ENCODE data around the gene ITGBL1. TPM values are rescaled to one million over a fixed set of nuclear protein-coding genes. Genes with fewer than 3 reads are reported as not detected.

ITGBL1 gene
- total RNA-seq, 1 experiment from 2014 or later: 9.4 TPM

- Histone ChIP-seq H3K27me3 (no peaks in the 10 kb centered on the region), H3K36me3 (no peaks in the 10 kb centered on the region), H3K9me3 (no peaks in the 10 kb centered on the region), H3K4me3 (no peak overlapping the region)
- DNase-seq: no peak
These were observed 259.5 kb downstream of the ITGBL1 start for GRCh38 chr13:101712026-101712348.

DNA sequence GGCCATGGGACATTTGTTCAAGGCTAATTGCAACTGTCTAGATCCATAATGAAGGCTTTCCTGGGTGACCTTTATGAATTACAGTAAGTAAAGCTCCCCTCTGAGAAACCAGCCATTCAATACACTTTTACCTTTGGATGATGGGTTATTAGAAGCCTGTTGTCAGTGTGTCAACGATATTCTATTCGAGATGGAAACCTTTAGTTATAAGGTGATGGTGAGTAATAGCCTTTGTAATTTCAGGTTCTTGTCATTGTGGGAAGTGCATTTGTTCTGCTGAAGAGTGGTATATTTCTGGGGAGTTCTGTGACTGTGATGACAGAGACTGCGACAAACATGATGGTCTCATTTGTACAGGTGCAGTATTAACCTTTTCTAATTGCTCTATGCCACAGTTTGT lies 261.7 kb downstream of the ITGBL1 start:
- Histone ChIP-seq H3K9me3 (no peaks in the 10 kb centered on the region), H3K27me3 (no peaks in the 10 kb centered on the region), H3K4me3 (no peak overlapping the region), H3K36me3 (no peaks in the 10 kb centered on the region)
- no peak for DNase-seq

- DNase-seq: no peak
- H3K9me3 ChIP-seq: no peaks in the 10 kb centered on the region
- H3K27me3 ChIP-seq: no peaks in the 10 kb centered on the region
- H3K4me3 ChIP-seq: no peak overlapping the region
- no peaks in the 10 kb centered on the region for H3K36me3 ChIP-seq
These were observed 264.9 kb downstream of the ITGBL1 start for GRCh38 chr13:101717353-101717752.

GRCh38 chr13:101718496-101718895 lies 266.0 kb downstream of the ITGBL1 start:
- H3K27me3 ChIP-seq: no peaks in the 10 kb centered on the region
- H3K4me3 ChIP-seq: no peak overlapping the region
- H3K9me3 ChIP-seq: no peaks in the 10 kb centered on the region
- no peak for DNase-seq
- no peaks in the 10 kb centered on the region for H3K36me3 ChIP-seq

DNA sequence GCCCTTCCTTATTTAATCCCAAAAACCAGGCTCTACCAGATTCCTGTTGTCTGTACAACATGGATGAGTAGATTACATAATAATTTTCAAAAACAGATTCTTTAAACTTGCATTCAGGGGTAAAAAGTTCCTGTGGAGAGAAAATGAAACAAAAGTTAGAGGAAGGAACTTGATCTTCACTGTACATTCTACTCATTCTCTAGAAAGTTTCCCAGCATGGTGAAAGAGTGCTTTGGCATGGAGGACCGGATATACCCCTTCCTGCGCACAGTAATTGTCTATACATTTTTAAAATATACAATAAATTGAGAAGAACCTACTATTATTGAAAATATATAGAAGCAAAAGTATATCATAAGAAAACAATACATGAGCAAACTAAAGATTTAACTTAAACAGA lies 274.2 kb downstream of the ITGBL1 start:
- no peak for DNase-seq
- H3K27me3 ChIP-seq: no peaks in the 10 kb centered on the region
- H3K9me3 ChIP-seq: no peaks in the 10 kb centered on the region
- H3K4me3 ChIP-seq: no peak overlapping the region
- no peaks in the 10 kb centered on the region for H3K36me3 ChIP-seq

GRCh38 chr13:101727118-101727517 lies 274.6 kb downstream of the ITGBL1 start:
- H3K9me3 ChIP-seq: no peaks in the 10 kb centered on the region
- no peak for DNase-seq
- H3K4me3 ChIP-seq: no peak overlapping the region
- no peaks in the 10 kb centered on the region for H3K27me3 ChIP-seq
- no peaks in the 10 kb centered on the region for H3K36me3 ChIP-seq

- Histone ChIP-seq H3K27me3 (no peaks in the 10 kb centered on the region), H3K36me3 (no peaks in the 10 kb centered on the region), H3K9me3 (no peaks in the 10 kb centered on the region), H3K4me3 (no peak overlapping the region)
- no peak for DNase-seq
These were observed 275.5 kb downstream of the ITGBL1 start for GRCh38 chr13:101728021-101728420.

DNA sequence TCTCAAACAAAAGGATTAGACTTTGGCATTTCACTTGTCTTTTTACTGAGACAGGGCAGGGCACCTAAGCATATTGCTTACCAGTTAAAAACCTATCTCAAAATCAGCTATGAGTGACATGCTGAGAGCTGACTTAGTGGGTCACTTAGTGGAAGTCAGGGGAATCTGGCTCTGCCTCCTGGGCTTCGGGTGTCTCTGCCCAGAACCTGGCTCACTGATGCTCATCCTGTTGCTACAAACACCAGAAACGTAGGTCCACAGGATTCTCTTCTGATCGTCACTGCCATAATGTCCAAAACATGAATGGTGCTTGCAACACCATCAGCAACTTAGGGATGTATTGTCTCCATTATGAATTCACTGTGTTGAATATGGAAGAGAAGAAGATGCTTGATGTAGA lies 276.1 kb downstream of the ITGBL1 start:
- Histone ChIP-seq H3K4me3 (no peak overlapping the region), H3K9me3 (no peaks in the 10 kb centered on the region), H3K36me3 (no peaks in the 10 kb centered on the region), H3K27me3 (no peaks in the 10 kb centered on the region)
- peak; percentile 6 for DNase-seq

DNA sequence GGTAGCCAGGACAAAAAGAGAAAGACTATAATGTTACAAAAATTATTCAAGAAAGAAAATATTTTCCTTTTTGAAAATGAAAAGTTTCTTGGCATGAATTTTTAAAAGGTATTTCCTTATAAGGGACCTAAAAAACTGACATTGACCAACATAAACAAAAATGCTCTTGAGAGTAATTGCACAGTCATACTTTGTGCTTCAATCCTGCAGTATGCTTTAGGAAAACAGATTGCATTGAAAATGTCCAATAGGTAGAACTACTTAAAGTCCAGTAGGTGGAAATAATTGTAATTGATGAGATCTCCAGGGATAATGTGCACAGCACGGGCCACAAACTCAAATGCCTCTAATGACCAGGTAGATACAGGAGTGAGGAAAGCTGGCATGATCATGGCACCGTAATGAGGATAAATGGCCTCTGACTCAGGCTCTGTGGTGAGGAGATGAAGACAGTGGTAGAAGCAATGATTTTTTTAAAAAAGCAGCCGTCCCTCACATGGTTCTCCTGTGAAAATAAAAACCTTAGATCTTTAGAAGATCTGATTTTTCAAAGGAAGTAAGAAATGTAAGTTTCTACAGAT lies 278.0 kb downstream of the ITGBL1 start:
- H3K27me3 ChIP-seq: no peaks in the 10 kb centered on the region
- H3K9me3 ChIP-seq: no peaks in the 10 kb centered on the region
- no peak overlapping the region for H3K4me3 ChIP-seq
- DNase-seq: no peak
- H3K36me3 ChIP-seq: no peaks in the 10 kb centered on the region

DNA sequence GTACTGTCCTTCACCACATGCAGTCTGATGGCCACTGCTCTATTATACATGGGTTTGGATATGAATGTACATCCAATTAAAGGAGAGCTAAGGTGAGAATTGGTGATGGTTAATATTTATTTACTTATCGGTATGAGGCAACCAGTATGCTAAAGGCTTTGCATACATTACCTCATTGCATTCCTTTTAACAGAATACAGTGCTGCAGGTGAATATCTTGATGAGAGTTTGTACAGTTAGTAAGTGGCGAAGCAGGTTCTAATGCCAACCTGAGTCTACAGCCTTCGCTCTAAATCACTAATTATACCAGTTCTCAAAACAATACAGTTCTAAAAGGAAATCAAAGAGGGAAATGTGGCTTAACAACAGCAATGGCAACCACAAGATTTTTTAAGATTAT lies 284.1 kb downstream of the ITGBL1 start:
- DNase-seq: no peak
- no peaks in the 10 kb centered on the region for H3K36me3 ChIP-seq
- no peak overlapping the region for H3K4me3 ChIP-seq
- H3K9me3 ChIP-seq: no peaks in the 10 kb centered on the region
- no peaks in the 10 kb centered on the region for H3K27me3 ChIP-seq

GRCh38 chr13:101738336-101738735 lies 285.9 kb downstream of the ITGBL1 start:
- Histone ChIP-seq H3K4me3 (no peak overlapping the region), H3K36me3 (no peaks in the 10 kb centered on the region), H3K27me3 (no peaks in the 10 kb centered on the region), H3K9me3 (no peaks in the 10 kb centered on the region)
- DNase-seq: no peak

GRCh38 chr13:101739382-101740178 lies 287.1 kb downstream of the ITGBL1 start:
- H3K36me3 ChIP-seq: no peaks in the 10 kb centered on the region
- H3K4me3 ChIP-seq: no peak overlapping the region
- no peaks in the 10 kb centered on the region for H3K27me3 ChIP-seq
- DNase-seq: no peak
- H3K9me3 ChIP-seq: no peaks in the 10 kb centered on the region

GRCh38 chr13:101746513-101746912 lies 294.0 kb downstream of the ITGBL1 start:
- no peaks in the 10 kb centered on the region for H3K9me3 ChIP-seq
- H3K36me3 ChIP-seq: no peaks in the 10 kb centered on the region
- no peak for DNase-seq
- no peaks in the 10 kb centered on the region for H3K27me3 ChIP-seq
- H3K4me3 ChIP-seq: no peak overlapping the region

GRCh38 chr13:101747039-101747438 lies 294.6 kb downstream of the ITGBL1 start:
- Histone ChIP-seq H3K9me3 (no peaks in the 10 kb centered on the region), H3K4me3 (no peak overlapping the region), H3K27me3 (no peaks in the 10 kb centered on the region), H3K36me3 (no peaks in the 10 kb centered on the region)
- no peak for DNase-seq

DNA sequence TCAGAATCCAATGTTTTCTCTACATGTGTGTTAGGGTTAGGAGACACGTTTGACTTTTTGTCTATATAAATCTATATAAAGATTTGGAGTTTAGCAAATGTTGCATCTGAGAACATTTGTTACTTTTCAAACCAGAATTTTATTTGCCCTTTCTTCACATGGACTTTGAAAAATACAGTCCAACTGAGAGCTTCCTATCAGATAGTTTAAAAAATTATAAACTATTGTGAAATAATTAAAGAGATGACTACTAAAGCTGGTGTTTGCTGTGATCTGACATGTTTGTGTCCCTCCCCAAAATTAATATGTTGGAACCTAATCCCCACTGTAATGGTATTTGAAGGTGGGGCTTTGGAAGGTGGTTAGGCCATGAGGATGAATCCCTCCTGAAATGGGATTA lies 297.1 kb downstream of the ITGBL1 start:
- Histone ChIP-seq H3K9me3 (no peaks in the 10 kb centered on the region), H3K4me3 (no peak overlapping the region), H3K27me3 (no peaks in the 10 kb centered on the region), H3K36me3 (no peaks in the 10 kb centered on the region)
- DNase-seq: no peak

GRCh38 chr13:101751488-101751887 lies 299.0 kb downstream of the ITGBL1 start:
- H3K4me3 ChIP-seq: no peak overlapping the region
- DNase-seq: no peak
- H3K27me3 ChIP-seq: no peaks in the 10 kb centered on the region
- no peaks in the 10 kb centered on the region for H3K36me3 ChIP-seq
- H3K9me3 ChIP-seq: no peaks in the 10 kb centered on the region

- no peak overlapping the region for H3K4me3 ChIP-seq
These were observed 300.0 kb downstream of the ITGBL1 start for GRCh38 chr13:101752432-101752831.

DNA sequence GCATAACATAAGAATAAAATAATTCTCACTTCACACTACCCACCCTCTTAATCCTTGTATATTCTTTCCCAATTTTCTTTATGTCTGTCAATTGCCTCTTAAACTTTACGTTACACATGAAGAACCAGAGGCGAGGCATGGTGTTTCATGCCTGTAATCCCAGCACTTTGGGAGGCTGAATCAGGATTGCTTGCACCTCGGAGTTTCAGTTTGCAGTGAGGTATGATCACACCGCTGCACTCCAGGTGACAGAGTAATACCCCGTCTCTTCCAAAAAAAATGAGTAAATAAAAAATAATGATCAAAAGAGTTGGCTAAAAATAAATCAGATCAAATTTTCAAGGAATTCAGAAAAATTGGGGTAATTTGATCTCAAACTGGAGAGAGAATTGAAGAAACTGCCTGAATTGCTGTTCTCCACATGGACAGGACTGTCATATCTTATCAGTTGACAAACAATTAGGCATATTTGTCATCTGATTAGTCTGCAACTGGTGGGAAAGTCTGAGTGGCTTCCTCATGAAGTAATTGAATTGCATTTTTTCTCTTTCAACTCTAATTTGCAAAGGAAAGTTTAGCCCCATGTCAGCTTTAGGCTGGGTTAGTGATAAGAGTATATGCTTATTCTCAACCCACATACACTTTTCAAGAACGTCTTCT lies 302.9 kb downstream of the ITGBL1 start:
- Histone ChIP-seq H3K9me3 (no peaks in the 10 kb centered on the region), H3K27me3 (peaks cover 2% of the 10 kb centered on the region; the same call in 1 of the 2 replicates), H3K36me3 (no peaks in the 10 kb centered on the region), H3K4me3 (no peak overlapping the region)
- no peak for DNase-seq

More at GRCh38 chr13:101752432-101752831, 300.0 kb downstream of the ITGBL1 start:
- H3K9me3 ChIP-seq: no peaks in the 10 kb centered on the region
- DNase-seq: no peak
- no peaks in the 10 kb centered on the region for H3K27me3 ChIP-seq
- no peaks in the 10 kb centered on the region for H3K36me3 ChIP-seq
